ENCODE data around the gene PCDH9.

DNA sequence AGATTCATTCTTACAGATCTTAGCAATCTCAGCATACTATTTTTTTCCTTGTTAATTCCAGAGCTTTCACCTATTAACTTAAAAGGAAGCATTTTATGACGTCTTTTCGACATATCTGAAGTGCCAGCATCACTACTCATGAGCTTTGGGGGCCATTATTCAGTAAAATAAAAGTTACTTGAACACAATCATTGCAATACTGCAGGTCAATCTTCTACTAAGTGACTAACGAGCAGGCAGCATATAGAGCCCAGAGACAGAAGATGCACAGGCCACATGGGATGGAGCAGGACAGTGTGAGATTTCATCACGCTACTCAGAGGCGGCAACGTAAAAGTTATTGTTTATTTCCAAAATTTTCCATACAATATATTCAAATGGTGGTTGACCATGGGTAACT, 382.6 kb downstream of the PCDH9 start:
- TF ChIP-seq, protein P1, sequence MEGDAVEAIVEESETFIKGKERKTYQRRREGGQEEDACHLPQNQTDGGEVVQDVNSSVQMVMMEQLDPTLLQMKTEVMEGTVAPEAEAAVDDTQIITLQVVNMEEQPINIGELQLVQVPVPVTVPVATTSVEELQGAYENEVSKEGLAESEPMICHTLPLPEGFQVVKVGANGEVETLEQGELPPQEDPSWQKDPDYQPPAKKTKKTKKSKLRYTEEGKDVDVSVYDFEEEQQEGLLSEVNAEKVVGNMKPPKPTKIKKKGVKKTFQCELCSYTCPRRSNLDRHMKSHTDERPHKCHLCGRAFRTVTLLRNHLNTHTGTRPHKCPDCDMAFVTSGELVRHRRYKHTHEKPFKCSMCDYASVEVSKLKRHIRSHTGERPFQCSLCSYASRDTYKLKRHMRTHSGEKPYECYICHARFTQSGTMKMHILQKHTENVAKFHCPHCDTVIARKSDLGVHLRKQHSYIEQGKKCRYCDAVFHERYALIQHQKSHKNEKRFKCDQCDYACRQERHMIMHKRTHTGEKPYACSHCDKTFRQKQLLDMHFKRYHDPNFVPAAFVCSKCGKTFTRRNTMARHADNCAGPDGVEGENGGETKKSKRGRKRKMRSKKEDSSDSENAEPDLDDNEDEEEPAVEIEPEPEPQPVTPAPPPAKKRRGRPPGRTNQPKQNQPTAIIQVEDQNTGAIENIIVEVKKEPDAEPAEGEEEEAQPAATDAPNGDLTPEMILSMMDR (IDR thresholded peaks at IDR 0.05; ENCODE audit: insufficient read depth, low read length, poor library complexity, severe bottlenecking), result no peak
- no peak for TF ChIP-seq EZH2phosphoT487 (conservative IDR thresholded peaks at IDR 0.05; ENCODE audit: low read length)

All from SU-DHL-6 (cell line).